ENCODE data around the gene CARHSP1. TPM values are rescaled to one million over a fixed set of nuclear protein-coding genes. Genes with fewer than 3 reads are reported as not detected.

Gene CARHSP1
- total and polyA plus RNA-seq, 2 of the 8 experiments (the other 6 are each of a cell fraction or from before 2014, with no cell fraction given) = 292 to 300 TPM

DNA sequence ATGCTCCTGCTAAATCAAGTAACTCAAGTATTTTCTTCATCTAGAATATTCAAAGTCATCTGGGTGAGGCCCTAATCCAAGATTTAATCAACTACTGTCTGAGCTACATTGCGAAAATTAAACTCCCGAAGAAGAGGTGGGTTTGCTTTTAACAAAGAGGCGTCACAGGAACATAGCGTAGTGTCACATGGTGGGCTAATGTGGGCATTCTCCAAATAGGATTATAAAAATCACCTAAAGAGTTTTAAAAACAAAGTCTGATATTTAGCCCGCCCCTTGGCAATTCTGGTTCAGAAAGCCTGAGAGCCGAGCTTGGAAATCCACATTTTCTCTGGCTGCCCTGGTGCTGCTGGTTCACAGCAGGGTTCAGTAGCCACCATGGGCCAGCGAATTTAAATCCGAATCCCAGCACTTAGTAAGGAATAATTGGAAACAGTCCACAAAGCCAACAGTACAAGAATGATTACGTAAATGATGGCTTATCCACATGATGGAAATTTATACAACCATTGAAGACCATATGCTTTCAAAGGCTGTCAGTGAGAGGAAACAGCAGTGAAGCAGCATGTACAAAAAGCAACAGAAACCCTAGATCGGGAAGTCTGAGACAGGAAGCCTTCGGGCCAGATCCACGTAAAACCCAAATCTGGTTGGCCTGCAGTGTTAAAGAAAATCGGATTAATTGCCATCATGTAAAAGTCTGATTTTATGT, 62.4 kb downstream of the CARHSP1 start:
- no peaks in the 10 kb centered on the region for H3K4me1 ChIP-seq (replicated peaks in 1 of 4; ENCODE audit: control insufficient read depth in 3 of 4, insufficient read depth in 4 of 4, low read length in 3 of 4)
- H3K36me3 ChIP-seq (ENCODE audit: control insufficient read depth in 2 of 4, insufficient read depth in 4 of 4, low read length in 3 of 4) = peaks cover 34 to 85% (median 66%) of the 10 kb centered on the region in 4 experiments
- no peaks in the 10 kb centered on the region; the same call in none of the 2 replicates for H3K79me1 ChIP-seq (ENCODE audit: low read depth, low read length)
- no peak overlapping the region for H3K4me2 ChIP-seq (ENCODE audit: insufficient read depth in 1 of 2, low read depth in 2 of 2, low read length in 2 of 2)
- H3K9ac ChIP-seq (replicated peaks in 1 of 4; ENCODE audit: extremely low read depth in 1 of 4, low read depth in 3 of 4, low read length in 3 of 4) = no peak overlapping the region
- H3K27ac ChIP-seq (ENCODE audit: low read depth, low read length) = no peak overlapping the region
- H2AK5ac ChIP-seq (ENCODE audit: low read depth, low read length) = no peak overlapping the region
- H3K23ac ChIP-seq (ENCODE audit: insufficient read length) = no peak overlapping the region
- H2BK120ac ChIP-seq (replicated peaks; ENCODE audit: low read depth, low read length) = no peak overlapping the region
- no peak overlapping the region for H4K5ac ChIP-seq (ENCODE audit: insufficient read length, low read depth, low read length)
- TF ChIP-seq JUN (IDR thresholded peaks at IDR 0.05; ENCODE audit: low read depth, low read length) = no peak
- TF ChIP-seq BCL11A (IDR thresholded peaks at IDR 0.05; ENCODE audit: low read depth in 2 of 2, low read length in 2 of 2) = no peak
- DNase-seq (ENCODE audit: low read depth in 1 of 2, low spot score in 2 of 2) (no peak), FAIRE-seq (no peak)
- no peak overlapping the region for H2BK20ac ChIP-seq (ENCODE audit: low read length)
- no peak overlapping the region for H3K18ac ChIP-seq (ENCODE audit: extremely low read depth, low read length)
- no peaks in the 10 kb centered on the region for H3K23me2 ChIP-seq (ENCODE audit: low read depth, low read length)
- H3K14ac ChIP-seq (ENCODE audit: insufficient read length) = no peak overlapping the region
- ChIA-PET POLR2A (ENCODE audit: partially characterized antibody) (interaction anchor here (1.2 to 3.7 kb wide), 4 partner anchors 10 to 53 kb away, joined by 3 to 16 read pairs (median 4); no protein-coding TSS in a partner anchor), CTCF (ENCODE audit: partially characterized antibody) (interaction anchor here (0.8 to 1.7 kb wide), 5 partner anchors 15 to 234 kb away, joined by 3 to 5 read pairs (median 4); no protein-coding TSS in a partner anchor)
- no peak overlapping the region for H4K8ac ChIP-seq (ENCODE audit: extremely low read depth, insufficient read depth, low read length)
- H2BK15ac ChIP-seq (ENCODE audit: low read length) = no peak overlapping the region
- no peak overlapping the region for H2BK5ac ChIP-seq (ENCODE audit: low read depth, low read length)
- H3K9me3 ChIP-seq (ENCODE audit: insufficient read depth in 2 of 2, low read depth in 1 of 2, low read length in 1 of 2) = no peaks in the 10 kb centered on the region
- peaks cover 2 to 5% of the 10 kb centered on the region in 2 experiments for H4K20me1 ChIP-seq (replicated peaks in 1 of 2; ENCODE audit: control insufficient read depth in 1 of 2, insufficient read depth in 2 of 2, low read length in 2 of 2)
- no peak overlapping the region for H2AFZ ChIP-seq (ENCODE audit: low read length)
- no peak overlapping the region for H3K4ac ChIP-seq (replicated peaks; ENCODE audit: insufficient read length, low read depth, low read length)
- H3K56ac ChIP-seq (replicated peaks; ENCODE audit: insufficient read length, low read depth, low read length) = no peak overlapping the region
- H2BK12ac ChIP-seq (ENCODE audit: low read depth, low read length) = no peak overlapping the region
- no peak overlapping the region for H3K4me3 ChIP-seq (ENCODE audit: extremely low read depth in 1 of 4, insufficient read depth in 2 of 4, low read depth in 3 of 4, low read length in 4 of 4)
- no peaks in the 10 kb centered on the region for H3K27me3 ChIP-seq (replicated peaks in 1 of 4; ENCODE audit: control insufficient read depth in 3 of 4, extremely low read depth in 1 of 4, insufficient read depth in 3 of 4, low read length in 3 of 4)
- 90% methylated on average over 13 of the region's 13 CpGs; no CpG with 5 or more reads in 1 of the 2 experiments for WGBS, 2 experiments (ENCODE audit: extremely low coverage in 1 of 2, insufficient coverage in 1 of 2, insufficient read length in 1 of 2, insufficient replicate concordance in 2 of 2, low coverage in 1 of 2, low lambda C conversion rate in 2 of 2, missing lambda C conversion rate in 1 of 2)
- peaks cover 0 to 16% of the 10 kb centered on the region in 2 experiments; a peak in 2 of 4 replicates for H3K79me2 ChIP-seq (ENCODE audit: control insufficient read depth in 1 of 2, insufficient read depth in 2 of 2, low read length in 2 of 2)
- no peak overlapping the region for H4K91ac ChIP-seq (replicated peaks; ENCODE audit: insufficient read length, low read length)
